Measurements from ENCODE around the gene ZNF160.
"Not testable (repeated sequence)": the region's sequence is repeated elsewhere in the genome, so short reads cannot be mapped to it uniquely, and the experiment has no call there.

Gene ZNF160

DNA sequence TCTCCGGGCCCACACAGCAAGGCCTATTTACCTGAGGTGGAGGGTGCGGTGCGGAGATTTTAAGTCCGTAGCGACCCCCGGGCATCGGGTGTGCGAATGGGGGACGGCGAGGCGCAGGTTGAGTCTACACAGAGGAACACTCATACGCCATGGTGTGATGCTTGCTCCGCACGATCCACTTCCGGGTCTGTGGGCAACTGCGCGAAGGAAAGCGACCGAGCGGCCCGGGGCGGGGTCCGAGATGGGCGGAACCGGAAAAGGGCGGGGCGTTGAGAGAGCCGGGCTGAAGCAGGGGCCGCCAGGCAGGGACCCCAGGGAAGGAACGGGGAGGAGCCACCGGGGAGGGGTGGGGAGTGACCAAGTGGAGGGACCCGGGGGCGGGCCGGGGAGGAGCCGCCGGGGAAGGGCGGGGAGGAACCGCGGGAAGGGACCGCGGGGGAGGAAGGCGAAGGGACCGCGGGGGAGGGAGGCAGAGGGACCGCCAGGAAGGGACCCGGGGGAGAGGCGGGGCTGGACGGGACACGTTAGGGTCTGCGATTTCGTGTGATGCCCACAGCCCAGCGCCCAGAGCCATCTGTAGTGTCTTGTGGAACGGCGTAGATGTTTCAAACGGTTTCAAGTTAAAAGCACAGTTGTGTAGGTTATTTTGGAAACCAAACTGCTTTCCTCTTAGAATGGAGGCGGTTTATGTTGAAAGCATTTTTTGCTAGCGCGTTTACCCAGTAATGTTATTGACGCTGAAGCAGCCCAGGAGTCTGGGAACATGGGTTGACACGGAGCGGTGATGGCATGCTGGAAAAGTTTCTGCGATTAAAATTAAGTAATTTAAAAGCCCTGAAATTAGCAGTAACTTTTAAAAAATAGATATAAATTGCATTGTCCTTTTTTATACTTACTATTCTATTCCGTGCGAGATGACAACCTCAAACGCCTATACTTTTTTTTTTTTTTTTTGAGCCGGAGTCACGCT, at the start of gene ZNF160:
ZNF160 (minus strand) TSS at position 189 of the 970 bp plus-strand sequence. CDS start 17,146 bp downstream, outside the sequence.
- DNase-seq: peak; percentile 87

DNA sequence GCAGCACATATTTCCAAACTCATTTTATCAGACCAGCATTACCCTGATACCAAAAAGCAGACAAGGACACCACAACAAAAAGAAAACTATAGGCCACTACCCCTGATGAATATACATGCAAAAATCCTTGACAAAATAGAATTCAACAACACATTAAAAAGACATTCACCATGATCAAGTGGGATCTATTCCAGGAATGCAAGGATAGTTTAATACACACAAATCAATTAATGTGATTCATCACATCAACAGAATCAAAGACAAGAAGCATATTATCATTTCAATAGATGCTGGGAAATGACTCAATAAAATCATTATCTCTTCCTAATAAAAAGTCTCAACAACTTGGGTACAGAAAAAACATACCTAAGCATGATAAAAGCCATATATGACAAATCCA, 44.4 kb upstream of the ZNF160 start:
- no peak for DNase-seq

DNA sequence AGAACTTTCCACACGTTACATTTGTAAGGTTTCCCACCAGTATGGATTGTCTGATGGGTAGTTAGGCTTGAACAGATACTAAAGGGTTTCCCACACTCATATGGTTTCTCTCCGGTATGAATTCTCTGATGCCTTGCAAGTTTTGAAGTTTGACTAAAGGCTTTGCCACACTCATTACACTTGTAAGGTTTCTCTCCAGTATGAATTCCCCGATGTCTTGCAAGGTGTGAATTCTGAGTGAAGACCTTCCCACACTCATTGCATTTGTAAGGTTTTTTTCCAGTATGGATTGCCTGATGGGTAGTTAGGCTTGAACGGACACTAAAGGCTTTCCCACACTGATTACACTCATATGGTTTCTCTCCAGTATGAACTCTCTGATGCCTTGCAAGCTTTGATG, 37.1 kb upstream of the ZNF160 start:
- no peak for DNase-seq

DNA sequence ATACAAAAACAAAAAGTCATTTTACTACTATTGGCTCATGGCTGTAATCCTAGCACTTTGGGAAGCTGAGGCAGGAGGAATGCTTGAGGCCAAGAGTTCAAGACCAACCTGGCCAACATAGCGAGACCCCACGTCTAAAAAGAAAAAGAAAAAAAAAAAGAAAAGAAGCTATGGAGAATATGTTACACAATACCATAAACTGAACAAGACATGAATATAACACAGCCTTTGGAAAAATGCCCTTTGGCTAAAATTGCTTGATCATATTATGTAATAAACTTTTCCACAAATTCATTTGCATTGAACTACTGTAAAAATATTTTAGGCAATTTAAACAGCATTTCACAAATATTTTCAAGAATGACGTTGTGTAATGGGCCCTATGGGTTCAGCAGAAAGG, 33.2 kb upstream of the ZNF160 start:
- no peak for DNase-seq

DNA sequence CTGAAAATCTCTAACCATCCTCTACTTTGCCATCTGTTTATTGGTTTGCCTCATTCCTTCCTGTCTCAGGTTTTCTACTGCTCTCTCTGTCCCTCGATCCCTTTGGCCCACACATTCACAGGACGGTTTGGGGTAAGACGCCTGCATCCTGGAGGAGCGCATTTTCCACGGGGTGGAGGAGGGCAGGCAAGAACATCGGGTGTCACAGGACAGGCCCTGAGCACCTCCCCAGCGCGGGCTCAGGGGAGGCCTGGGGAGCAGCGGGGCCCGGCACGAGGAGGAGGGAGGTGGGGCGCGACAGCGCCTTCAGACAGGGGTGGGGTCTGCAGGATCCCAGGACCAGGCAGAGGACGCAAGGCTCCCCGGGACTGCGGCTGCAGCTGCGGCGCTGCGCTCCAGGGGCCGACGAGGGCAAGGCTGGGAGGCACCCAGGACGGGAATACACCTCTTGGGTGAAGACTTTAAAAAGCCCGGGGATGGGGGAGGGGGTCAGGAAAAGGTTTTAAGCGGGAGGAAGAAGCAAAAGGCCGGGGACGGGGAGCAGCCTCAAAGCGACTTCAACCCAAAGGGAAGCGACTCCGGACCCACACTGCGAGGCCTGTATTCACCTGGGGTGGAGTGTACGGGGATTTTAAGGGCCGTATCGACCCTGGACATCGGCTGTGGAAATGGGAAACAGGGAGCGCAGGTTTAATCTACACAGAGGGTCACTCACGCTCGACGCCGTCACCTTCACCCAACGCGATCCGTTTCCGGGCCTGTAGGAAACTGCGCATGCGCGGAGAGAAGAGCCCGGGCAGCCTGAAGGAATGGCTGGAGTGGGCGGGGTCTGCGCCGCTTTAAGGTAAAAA, 29.1 kb upstream of the ZNF160 start, which contains the start of gene ZNF415:
ZNF415 (minus strand) TSS at position 770 of the 851 bp plus-strand sequence. CDS start 10,234 bp downstream, outside the sequence.
- DNase-seq: no peak

DNA sequence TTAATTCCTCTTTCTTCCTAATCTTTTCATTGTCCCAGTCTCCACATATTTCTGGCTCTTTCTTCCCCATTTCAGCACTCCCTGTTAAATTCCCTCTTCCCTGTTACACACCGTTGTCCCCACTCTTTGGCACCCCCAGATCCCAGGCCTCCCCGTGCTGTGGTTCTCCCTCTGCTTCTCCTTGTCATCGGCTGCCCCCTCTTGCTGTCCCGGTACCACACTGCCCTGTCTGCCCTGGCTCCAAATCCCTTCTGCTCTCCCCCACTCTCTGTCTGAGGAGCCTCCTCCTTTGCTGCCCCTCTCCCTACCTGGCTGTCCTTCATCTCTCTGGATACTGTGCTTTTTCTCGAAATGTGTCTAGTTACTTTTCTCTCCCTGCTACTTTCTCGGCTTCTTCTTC, 28.5 kb upstream of the ZNF160 start:
- no peak for DNase-seq

DNA sequence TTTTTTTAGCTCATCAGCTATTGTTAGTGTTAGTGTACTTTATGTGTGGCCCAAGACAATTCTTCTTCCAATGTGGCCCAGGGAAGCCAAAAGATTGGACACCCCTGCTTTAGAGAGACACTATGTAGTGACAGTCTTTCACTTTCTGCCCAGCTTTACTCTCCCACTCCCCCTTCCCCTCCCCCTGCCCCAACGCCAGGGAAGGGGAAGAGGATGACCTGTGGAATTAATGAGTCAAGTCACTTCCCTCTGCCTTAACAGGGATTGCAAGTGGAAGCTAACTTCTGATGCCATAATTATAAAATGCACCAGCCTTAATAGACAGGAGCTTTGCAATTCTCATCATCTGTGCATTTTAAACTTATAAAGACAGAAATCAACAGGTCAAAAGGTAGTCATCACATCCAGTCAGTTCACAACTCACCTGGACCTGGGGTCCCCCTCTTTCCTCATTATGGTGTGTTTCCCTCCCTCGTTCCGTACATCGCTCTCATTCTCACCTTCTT, 27.9 kb upstream of the ZNF160 start:
- no peak for DNase-seq

DNA sequence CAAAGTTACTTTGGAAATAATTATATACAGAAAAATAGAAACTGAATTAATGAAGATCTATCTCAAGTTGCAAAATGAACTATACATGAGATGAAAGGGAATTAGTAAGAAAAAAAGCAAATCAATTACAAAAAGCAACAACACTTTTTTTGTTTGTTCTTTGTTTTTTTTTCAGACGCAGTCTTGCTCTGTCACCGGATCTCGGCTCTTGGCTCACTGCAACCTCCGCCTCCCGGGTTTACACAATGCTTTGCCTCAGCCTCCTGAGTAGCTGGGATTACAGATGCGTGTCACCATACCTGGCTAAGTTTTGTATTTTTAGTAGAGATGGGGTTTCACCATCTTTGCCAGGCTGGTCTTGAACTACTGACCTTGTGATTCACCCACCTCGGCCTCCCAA, 27.3 kb upstream of the ZNF160 start:
- no peak for DNase-seq

DNA sequence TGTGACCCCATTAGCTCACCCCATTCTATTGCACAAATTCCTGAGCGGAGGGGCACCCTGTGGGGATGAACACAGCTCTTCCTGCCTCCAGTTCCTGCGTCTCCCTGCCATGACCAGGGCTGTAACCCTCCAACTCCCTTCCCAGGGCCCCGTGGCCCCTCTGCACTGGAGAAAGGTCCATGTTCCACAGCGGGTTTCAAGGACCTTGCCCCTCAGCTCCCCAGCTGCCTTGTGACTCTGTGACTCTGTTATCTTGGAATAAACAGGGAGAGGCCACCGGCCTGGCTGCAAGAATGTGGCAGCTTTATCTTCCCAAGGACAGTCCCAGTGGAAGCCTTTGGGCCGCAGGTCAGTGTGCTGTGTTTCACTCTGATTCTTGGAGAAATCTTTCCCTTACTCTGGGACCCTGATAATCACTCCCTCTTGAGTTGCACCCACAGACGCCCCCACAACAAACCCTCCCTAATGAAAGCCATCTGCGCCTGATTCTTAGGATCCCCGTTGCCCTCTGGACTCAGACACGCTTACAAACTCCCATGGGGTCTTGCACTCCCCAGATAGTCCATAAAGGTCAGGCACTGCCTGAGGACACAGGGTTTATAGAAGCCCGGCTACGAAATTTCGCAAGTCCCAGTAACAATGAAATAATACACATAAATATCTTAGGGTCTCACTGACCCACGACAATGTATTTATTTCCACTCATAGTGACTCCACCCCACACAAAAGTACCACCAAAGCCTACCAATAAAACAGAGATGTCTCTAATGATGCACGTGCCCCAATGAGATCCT, 23.7 kb upstream of the ZNF160 start:
- DNase-seq: not testable (repeated sequence)

DNA sequence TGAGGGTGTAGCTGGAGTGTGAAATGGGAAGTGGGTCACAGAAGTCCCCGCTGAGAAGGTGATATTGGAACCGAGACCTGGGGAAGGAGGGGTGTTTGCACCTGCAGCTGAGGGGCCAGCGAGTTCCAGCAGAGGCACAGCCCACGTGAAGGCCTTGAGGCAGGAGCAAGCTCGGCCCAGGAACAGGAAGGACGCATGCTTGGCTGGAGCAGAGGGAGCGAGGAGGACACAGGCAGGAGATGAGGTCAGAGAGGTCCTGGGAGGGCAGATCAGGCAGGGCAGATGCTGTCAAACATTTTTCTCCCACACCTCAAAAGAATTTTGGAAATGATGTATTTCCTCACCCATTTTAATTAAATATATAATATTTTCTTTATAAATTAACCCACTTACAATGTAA, 20.2 kb upstream of the ZNF160 start:
- DNase-seq: no peak

DNA sequence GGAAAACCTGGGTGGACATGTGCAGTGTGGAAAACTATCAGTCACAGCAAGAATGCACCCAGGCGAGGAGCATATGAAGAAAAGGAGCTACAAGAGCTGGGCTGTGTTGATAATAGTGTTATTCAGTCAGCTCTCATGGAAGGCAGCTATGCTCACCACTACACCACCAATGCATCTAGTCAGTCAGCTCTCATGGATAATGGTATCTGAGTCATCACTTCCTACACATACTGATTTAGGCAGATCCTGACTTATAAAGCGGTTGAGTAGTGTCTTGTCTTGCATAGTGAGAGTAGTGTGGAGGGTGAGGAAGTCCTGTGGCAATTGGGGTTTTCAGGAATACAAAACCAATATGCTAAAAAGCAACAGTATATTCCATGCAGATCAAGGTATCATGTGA, 9.1 kb upstream of the ZNF160 start:
- DNase-seq: no peak

DNA sequence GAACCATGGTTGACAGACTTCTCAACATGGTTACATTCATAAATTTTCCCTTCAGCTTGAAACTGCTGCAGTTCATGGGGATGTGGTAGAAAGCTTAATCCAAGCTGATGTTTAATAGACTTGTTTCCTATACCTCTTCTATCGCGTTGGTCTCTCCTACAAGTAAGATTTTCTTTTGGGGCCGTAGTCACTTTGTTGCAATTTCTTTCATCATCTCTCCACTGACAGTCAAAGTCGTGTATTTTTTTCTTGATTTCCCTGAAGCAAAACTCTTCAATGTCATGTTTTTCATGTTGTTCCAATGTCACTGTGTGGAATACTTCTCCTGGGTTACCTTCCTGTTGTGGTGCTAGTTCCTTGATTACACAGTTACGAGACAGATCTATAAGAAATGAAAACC, 6.3 kb upstream of the ZNF160 start:
- DNase-seq: no peak

DNA sequence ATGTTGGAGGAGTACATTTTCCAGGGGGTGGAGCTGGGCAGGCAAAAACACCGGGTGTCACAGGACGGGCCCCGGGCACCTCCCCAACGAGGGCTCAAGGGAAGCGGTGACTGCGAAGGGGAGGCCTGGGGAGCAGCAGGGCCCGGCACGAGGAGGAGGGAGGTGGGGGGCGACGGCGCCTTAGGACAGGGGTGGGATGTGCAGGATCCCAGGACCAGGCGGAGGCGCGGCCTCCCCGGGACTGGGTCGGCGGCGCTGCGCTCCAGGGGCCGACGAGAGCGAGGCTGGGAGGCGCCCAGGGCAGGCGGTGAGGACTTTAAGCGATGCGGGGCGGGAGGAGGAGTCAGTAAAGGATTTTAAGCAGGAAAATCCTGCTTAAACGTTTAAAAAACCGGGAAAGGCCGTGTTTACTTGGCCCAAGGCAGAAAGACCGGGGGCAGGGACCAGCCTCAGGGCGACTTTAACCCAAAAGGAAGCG, 427 bp downstream of the ZNF160 start:
- DNase-seq: no peak

DNA sequence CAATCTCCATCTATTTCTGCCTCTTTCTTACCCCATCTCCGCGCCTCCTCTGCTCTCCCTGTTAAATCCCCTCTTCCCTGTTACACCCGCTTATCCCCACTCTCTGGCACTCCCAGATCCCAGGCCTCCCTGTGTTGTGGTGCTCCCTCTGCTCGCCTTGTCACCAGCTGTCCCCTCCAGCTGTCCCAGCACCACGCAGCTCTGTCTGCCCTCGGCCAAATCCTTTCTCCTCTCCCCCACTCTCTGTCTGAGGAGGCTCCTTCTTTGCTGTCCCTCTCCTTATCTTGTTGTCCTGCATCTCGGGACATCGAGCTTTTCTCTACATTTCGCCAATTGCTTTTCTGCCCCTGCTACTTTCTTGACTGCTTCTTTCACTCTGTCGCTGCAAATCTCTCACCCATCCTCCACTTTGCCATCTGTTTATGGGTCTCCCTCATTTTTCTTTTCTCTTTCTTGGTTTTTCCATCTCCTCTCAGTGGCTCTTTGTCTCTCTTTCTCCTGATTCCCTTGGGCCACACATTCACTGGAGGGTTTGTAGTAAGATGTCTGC, 941 bp downstream of the ZNF160 start:
- no peak for DNase-seq

DNA sequence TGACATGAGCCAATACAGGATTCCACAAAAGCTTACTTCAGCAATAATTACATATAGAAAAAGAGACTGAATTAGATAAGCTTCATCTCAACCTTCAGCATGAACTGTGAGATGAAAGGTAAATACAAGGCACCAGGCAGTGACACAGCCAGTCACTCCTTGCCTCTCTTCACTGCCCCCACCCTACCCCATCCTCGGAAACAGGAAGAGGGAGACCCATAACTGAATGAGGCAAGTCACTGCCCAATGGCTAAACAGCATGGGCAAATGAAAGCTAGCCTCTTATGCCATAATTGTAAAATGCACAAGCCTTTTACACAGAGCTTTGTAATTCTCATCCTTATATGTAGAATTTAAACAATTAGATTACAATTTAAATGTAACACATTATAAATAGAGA, 1.7 kb downstream of the ZNF160 start:
- no peak for DNase-seq

DNA sequence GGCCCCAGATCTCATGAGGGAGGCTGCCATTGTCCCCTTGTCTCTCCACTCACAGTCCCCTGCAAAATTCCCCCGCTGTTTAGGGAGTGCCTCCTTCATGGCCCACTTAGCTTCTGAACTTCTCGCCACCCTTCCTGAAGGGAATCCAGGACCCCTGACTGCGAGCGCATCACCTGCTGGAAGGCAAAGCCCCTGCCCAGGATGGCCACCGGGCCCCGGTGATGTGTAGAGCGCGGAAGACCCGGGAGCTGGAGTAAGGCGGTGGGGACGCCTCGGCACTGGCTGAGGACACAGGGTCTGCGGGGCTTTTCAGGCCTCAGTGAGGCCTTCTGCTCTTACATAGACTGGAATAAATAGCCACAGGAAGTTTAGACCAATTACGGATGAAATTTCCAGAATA, 4.7 kb downstream of the ZNF160 start:
- not testable (repeated sequence) for DNase-seq

DNA sequence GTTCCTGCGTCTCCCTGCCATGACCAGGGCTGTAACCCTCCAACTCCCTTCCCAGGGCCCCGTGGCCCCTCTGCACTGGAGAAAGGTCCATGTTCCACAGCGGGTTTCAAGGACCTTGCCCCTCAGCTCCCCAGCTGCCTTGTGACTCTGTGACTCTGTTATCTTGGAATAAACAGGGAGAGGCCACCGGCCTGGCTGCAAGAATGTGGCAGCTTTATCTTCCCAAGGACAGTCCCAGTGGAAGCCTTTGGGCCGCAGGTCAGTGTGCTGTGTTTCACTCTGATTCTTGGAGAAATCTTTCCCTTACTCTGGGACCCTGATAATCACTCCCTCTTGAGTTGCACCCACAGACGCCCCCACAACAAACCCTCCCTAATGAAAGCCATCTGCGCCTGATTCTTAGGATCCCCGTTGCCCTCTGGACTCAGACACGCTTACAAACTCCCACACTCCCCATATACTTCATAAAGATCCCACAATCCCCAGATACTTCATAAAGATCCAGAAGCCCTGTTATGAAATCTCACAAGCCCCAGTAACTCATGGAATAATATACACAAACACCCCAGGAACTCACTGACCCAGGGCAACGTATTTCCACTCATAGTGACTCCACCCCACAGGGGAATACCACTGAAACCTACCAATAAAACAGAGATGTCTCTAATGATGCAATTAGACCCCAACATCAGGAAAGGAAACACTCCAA, 6.1 kb downstream of the ZNF160 start:
- not testable (repeated sequence) for DNase-seq

DNA sequence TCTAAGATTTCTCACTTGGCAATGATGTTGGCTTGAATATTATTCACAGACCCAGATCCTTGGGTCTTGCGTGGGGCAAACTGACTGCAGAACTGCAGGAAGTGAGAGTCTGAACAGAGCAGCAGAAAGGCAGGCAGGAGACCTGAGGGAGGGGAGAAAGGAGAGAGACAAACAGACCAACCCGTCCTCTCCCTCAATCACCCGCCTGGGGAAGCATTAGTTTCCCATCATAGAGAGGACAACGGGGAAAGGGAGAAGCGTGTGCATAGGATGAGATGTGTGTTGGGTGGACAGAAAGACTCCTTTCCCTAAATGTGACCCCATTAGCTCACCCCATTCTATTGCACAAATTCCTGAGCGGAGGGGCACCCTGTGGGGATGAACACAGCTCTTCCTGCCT, 6.6 kb downstream of the ZNF160 start:
- not testable (repeated sequence) for DNase-seq

DNA sequence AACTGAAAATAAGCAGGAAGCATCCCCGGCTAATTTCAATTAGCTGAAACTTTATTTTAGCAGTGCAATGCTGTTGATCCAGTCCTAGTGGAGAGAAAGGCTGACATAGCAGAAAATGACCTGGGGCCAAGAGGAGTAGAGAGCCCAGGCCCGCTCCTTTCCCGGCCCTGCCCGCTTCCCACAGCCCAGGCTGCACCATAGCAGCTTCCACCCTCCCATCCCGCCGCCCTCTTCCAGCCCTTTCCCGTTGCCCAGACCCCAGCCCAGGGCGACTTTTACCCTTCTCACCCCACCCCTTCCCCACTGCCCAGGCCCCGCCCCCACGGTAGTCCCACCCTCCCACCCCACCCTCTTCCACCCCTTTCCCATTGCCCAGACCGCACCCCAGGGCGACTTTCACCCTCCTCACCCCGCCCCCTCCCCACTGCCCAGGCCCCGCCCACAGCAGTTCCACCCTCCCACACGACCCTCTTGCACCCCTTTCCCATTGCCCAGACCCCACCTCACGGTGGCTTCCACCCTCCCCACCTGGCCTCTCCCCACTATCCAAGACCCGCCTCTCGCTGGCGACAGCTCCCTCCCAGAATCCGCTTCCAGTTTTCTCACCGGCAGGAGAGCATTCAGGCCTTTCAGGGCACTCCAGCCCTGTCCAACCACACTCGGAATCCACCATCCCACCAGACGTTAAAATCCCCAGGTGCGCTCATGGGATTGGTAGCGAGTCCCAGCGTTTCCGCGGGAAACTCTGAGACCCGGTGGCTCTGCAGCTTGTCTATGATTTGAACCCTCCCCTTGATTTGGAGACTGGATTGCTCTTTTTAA, 8.3 kb downstream of the ZNF160 start:
- no peak for DNase-seq

DNA sequence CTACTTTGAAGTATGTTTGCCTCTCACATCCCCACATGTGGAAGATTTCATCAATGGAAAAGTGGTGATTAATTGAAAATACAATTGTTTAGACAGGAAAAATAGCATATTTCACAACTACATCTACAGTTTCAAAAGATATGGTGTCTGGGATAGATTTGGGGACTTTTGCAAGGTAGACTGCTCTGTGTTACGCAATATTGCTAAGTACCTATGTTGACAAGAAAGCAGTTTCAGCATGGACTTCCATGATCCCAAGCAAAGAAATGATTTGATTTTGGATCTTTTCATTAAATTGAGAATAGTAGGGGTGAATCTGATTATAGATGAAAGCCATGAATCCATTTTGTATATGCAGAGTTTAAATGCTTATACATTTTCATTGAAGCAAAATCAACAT, 10.5 kb downstream of the ZNF160 start:
- no peak for DNase-seq
